GM10248 (cell line): Measurements from ENCODE around the gene BMP6.
A peak's percentile ranks its signal among the peaks of the same experiment; 100 is the strongest.

Experiments used
- CTCF ChIA-PET: fragments of 300-600 bp; sonication (Branson Sonifier 250); formaldehyde crosslinking; extraction: SDS; loops from one replicate; lab custom pipeline; 2021; ENCODE audit warnings: antibody characterized with exemption; lab: Yijun Ruan, JAX
- POLR2A ChIA-PET: fragments of 350-650 bp; sonication (Branson Sonifier 250); formaldehyde crosslinking; extraction: SDS; loops from one replicate; lab custom pipeline; 2020; ENCODE audit warnings: antibody characterized with exemption; lab: Yijun Ruan, JAX
- DNase-seq: peaks from one replicate; pipeline ENCODE4 v3.0.0; 2012; ENCODE audit errors: extremely low spot score
- TF ChIP-seq, protein P1 (sequence below): IDR thresholded peaks from 2 replicates; pipeline ENCODE4 v1.5.1; 2012; ENCODE audit warnings: mild to moderate bottlenecking, low read depth; ENCODE audit errors: extremely low read depth, missing control alignments, control extremely low read depth

The BMP6 gene

GRCh38 chr6:7723554-7723953, 2.3 kb upstream of the BMP6 start:
- TF ChIP-seq, protein P1, sequence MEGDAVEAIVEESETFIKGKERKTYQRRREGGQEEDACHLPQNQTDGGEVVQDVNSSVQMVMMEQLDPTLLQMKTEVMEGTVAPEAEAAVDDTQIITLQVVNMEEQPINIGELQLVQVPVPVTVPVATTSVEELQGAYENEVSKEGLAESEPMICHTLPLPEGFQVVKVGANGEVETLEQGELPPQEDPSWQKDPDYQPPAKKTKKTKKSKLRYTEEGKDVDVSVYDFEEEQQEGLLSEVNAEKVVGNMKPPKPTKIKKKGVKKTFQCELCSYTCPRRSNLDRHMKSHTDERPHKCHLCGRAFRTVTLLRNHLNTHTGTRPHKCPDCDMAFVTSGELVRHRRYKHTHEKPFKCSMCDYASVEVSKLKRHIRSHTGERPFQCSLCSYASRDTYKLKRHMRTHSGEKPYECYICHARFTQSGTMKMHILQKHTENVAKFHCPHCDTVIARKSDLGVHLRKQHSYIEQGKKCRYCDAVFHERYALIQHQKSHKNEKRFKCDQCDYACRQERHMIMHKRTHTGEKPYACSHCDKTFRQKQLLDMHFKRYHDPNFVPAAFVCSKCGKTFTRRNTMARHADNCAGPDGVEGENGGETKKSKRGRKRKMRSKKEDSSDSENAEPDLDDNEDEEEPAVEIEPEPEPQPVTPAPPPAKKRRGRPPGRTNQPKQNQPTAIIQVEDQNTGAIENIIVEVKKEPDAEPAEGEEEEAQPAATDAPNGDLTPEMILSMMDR, result no peak
- POLR2A ChIA-PET, result no interaction called here
- DNase-seq, result no peak
- CTCF ChIA-PET, result interaction anchor here (0.9 to 5.6 kb wide), 27 partner anchors 8 to 497 kb away, joined by 3 to 59 read pairs (median 5); partner anchors contain the start of genes BLOC1S5 and EEF1E1

DNA sequence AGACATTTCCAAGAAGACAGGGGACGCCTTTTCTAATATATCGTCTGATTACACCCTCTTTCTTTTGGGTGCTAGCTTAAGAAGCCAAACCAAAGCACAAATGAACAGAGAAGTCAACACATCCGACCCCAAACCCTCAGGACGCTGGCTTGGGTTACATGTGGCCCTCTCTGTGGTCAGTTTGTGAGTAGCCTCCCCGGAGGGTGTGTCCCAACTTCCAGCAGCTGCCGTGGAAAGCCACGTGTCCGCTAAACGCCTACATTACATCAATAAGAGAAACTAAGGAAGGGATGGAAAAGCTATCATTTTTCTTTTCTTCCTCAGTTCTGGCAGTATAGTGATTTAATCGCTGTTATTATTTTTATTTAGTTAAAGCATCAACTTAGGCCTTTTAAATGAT, 487 bp upstream of the BMP6 start:
- no peak for DNase-seq
- POLR2A ChIA-PET, result no interaction called here
- CTCF ChIA-PET, result interaction anchor here (1.0 to 5.6 kb wide), 7 partner anchors 14 to 493 kb away, joined by 3 to 59 read pairs (median 5); no protein-coding TSS in a partner anchor
- TF ChIP-seq, protein P1, result no peak

GRCh38 chr6:7726416-7727085, 652 bp downstream of the BMP6 start:
- TF ChIP-seq, protein P1, result no peak
- CTCF ChIA-PET, result interaction anchor here (1.1 to 5.6 kb wide), 5 partner anchors 12 to 332 kb away, joined by 3 to 59 read pairs (median 5); no protein-coding TSS in a partner anchor
- DNase-seq, result peak; percentile 39
- POLR2A ChIA-PET, result no interaction called here

- POLR2A ChIA-PET, result no interaction called here
- DNase-seq, result peak; percentile 31
- CTCF ChIA-PET, result interaction anchor here (1.2 to 1.4 kb wide), 4 partner anchors 9 to 493 kb away, joined by 3 to 5 read pairs (median 5); no protein-coding TSS in a partner anchor
- TF ChIP-seq, protein P1, result no peak
Measured at GRCh38 chr6:7727086-7727945, 1.4 kb downstream of the BMP6 start.

- TF ChIP-seq, protein P1, result no peak
- peak; percentile 41 for DNase-seq
- POLR2A ChIA-PET, result no interaction called here
- CTCF ChIA-PET, result interaction anchor here (0.8 to 1.4 kb wide), 4 partner anchors 9 to 492 kb away, joined by 3 to 5 read pairs (median 5); no protein-coding TSS in a partner anchor
Measured at GRCh38 chr6:7727946-7728854, 2.3 kb downstream of the BMP6 start.
